PC-3 (cell line): Measurements from ENCODE around the gene CMTM5. TPM values are rescaled to one million over a fixed set of nuclear protein-coding genes. Genes with fewer than 3 reads are reported as not detected.

Experiments used
- ATAC-seq: fragments of 200-7000 bp; cut with Tn5 transposase; 2 replicates; pipeline ENCODE4 v1.9.1; 2020; ENCODE audit warnings: mild to moderate bottlenecking, moderate library complexity
- BruUV-seq: library from RNA; stranded (reverse); fragments of 400-500 nt; replicated peaks from 2 replicates; lab custom pipeline; 2021; lab: Mats Ljungman, UMichigan
- CTCF ChIA-PET: fragments of 300-600 bp; sonication (Branson Sonifier 250); formaldehyde crosslinking; loops from one replicate; lab custom pipeline; 2022; ENCODE audit warnings: antibody characterized with exemption; lab: Charles Lee
- POLR2A ChIA-PET: fragments of 300-600 bp; sonication (Branson Sonifier 250); formaldehyde crosslinking; loops from one replicate; lab custom pipeline; 2022; ENCODE audit warnings: antibody characterized with exemption; ENCODE audit not compliant: unreplicated experiment; lab: Charles Lee
- DNase-seq: peaks from one replicate; pipeline ENCODE4 v3.0.0-alpha.2; 2015
- H2AFZ ChIP-seq: fragments of 300-600 bp; sonication (generic); 2 replicates; pipeline ENCODE4 v1.6.0; 2016; ENCODE audit warnings: antibody characterized with exemption, low read length
- H3F3A ChIP-seq: fragments of 300-600 bp; sonication (generic); one replicate; pipeline ENCODE4 v1.6.0; 2017; ENCODE audit warnings: antibody characterized with exemption, low read length, control low read depth, mild to moderate bottlenecking; ENCODE audit not compliant: unreplicated experiment
- H3K27ac ChIP-seq: fragments of 300-600 bp; sonication (generic); 2 replicates; pipeline ENCODE4 v1.5.1; 2016; ENCODE audit warnings: mild to moderate bottlenecking, low read length
- H3K27me3 ChIP-seq: fragments of 300-600 bp; sonication (generic); 2 replicates; pipeline ENCODE4 v1.6.1; 2016; ENCODE audit warnings: low read length, mixed read lengths
- H3K36me3 ChIP-seq: fragments of 300-600 bp; sonication (generic); 2 replicates; pipeline ENCODE4 v1.6.1; 2016; ENCODE audit warnings: low read depth, mixed run types, low read length, mixed read lengths
- H3K4me1 ChIP-seq: fragments of 300-600 bp; sonication (generic); 2 replicates; pipeline ENCODE4 v1.5.1; 2016; ENCODE audit warnings: low read length; ENCODE audit not compliant: insufficient read depth
- H3K4me2 ChIP-seq: fragments of 300-600 bp; sonication (generic); 2 replicates; pipeline ENCODE4 v1.6.0; 2016; ENCODE audit warnings: low read length
- H3K4me3 ChIP-seq: fragments of 300-600 bp; sonication (generic); 2 replicates; pipeline ENCODE4 v1.5.1; 2016; ENCODE audit warnings: mild to moderate bottlenecking, low read length, mixed read lengths
- H3K79me2 ChIP-seq: fragments of 300-600 bp; sonication (generic); 2 replicates; pipeline ENCODE4 v1.6.1; 2017; ENCODE audit warnings: low read length, mixed read lengths
- H3K9ac ChIP-seq: fragments of 300-600 bp; sonication (generic); 2 replicates; pipeline ENCODE4 v1.6.0; 2016; ENCODE audit warnings: mild to moderate bottlenecking, low read length
- H3K9me2 ChIP-seq: fragments of 300-600 bp; sonication (generic); replicated peaks from 2 replicates; pipeline ENCODE4 v1.6.1; 2016; ENCODE audit warnings: mixed run types, low read length, mixed read lengths
- H3K9me3 ChIP-seq: fragments of 300-600 bp; sonication (generic); 2 replicates; pipeline ENCODE4 v1.6.1; 2016; ENCODE audit warnings: low read length, mixed read lengths
- H4K20me1 ChIP-seq: fragments of 300-600 bp; sonication (generic); 2 replicates; pipeline ENCODE4 v1.6.1; 2016; ENCODE audit warnings: low read length, mixed read lengths
- CTCF ChIP-seq: fragments of 300-600 bp; sonication (generic); conservative IDR thresholded peaks from 2 replicates; pipeline ENCODE4 v1.5.1; 2017; ENCODE audit warnings: antibody characterized with exemption, low read depth, mild to moderate bottlenecking, low read length
- EZH2 ChIP-seq: fragments of 300-600 bp; sonication (generic); IDR thresholded peaks from one replicate; pipeline ENCODE4 v1.6.1; 2017; ENCODE audit warnings: antibody characterized with exemption, mild to moderate bottlenecking, low read length; ENCODE audit not compliant: unreplicated experiment
- EZH2phosphoT487 ChIP-seq: fragments of 300-600 bp; sonication (generic); IDR thresholded peaks from 2 replicates; pipeline ENCODE4 v1.6.1; 2018; ENCODE audit warnings: mild to moderate bottlenecking, antibody characterized with exemption, low read length, borderline replicate concordance
- intact Hi-C: fragments of 100-400 bp; cut with micrococcal nuclease; formaldehyde crosslinking; loops from 2 replicates; pipeline ENCODE4 v1.9.0; 2023
- total RNA-seq: library from RNA; depleted of rRNA; stranded (reverse); fragments of >200 nt; gene quantifications from 2 replicates; pipeline ENCODE4 v1.2.3, GENCODE V29; 2014

The CMTM5 gene
- total RNA-seq, 1 experiment from 2014 or later: not detected

- no peaks in the 10 kb centered on the region for H3K4me1 ChIP-seq
- no peak overlapping the region for H2AFZ ChIP-seq
- no peak overlapping the region for H3K4me3 ChIP-seq
- no peaks in the 10 kb centered on the region for H4K20me1 ChIP-seq
- ATAC-seq (no peak), DNase-seq (no peak)
- H3K27ac ChIP-seq: no peak overlapping the region
- H3K9ac ChIP-seq: no peak overlapping the region
- CTCF ChIA-PET: no interaction called here
- no peaks in the 10 kb centered on the region for H3K79me2 ChIP-seq
- H3K4me2 ChIP-seq: no peak overlapping the region
- intact Hi-C loops: no loop called here
- H3F3A ChIP-seq: no peaks in the 10 kb centered on the region
- no TSS peak for BruUV-seq
- H3K27me3 ChIP-seq: peaks cover 59% of the 10 kb centered on the region
- TF ChIP-seq CTCF: no peak
- POLR2A ChIA-PET: no interaction called here
- H3K36me3 ChIP-seq: no peaks in the 10 kb centered on the region
- no peaks in the 10 kb centered on the region for H3K9me2 ChIP-seq
- H3K9me3 ChIP-seq: no peaks in the 10 kb centered on the region
Measured at GRCh38 chr14:23403908-23404307, 27.1 kb downstream of the CMTM5 start.

GRCh38 chr14:23404331-23404900 is 27.6 kb downstream of the CMTM5 start:
- H3K9me3 ChIP-seq: no peaks in the 10 kb centered on the region
- no TSS peak for BruUV-seq
- TF ChIP-seq EZH2 (no peak), EZH2phosphoT487 (no peak), CTCF (no peak)
- peaks cover 64% of the 10 kb centered on the region for H3K27me3 ChIP-seq
- no peaks in the 10 kb centered on the region for H3K9me2 ChIP-seq
- DNase-seq (no peak), ATAC-seq (no peak)
- H3K79me2 ChIP-seq: no peaks in the 10 kb centered on the region
- no peaks in the 10 kb centered on the region for H3F3A ChIP-seq
- no peak overlapping the region for H3K27ac ChIP-seq
- no peaks in the 10 kb centered on the region for H4K20me1 ChIP-seq
- intact Hi-C loops: no loop called here
- no peak overlapping the region for H3K4me2 ChIP-seq
- ChIA-PET CTCF (no interaction called here), POLR2A (no interaction called here)
- no peaks in the 10 kb centered on the region for H3K36me3 ChIP-seq
- H3K4me1 ChIP-seq: no peaks in the 10 kb centered on the region
- no peak overlapping the region for H2AFZ ChIP-seq
- no peak overlapping the region for H3K9ac ChIP-seq
- H3K4me3 ChIP-seq: no peak overlapping the region

GRCh38 chr14:23405096-23405495 is 28.2 kb downstream of the CMTM5 start:
- H3K9me2 ChIP-seq: no peaks in the 10 kb centered on the region
- no peaks in the 10 kb centered on the region for H4K20me1 ChIP-seq
- no peak overlapping the region for H3K4me3 ChIP-seq
- TF ChIP-seq EZH2: no peak
- TF ChIP-seq CTCF: no peak
- TF ChIP-seq EZH2phosphoT487: no peak
- POLR2A ChIA-PET: no interaction called here
- DNase-seq (no peak), ATAC-seq (no peak)
- H3K4me1 ChIP-seq: no peaks in the 10 kb centered on the region
- peaks cover 71% of the 10 kb centered on the region for H3K27me3 ChIP-seq
- no peak overlapping the region for H3K9ac ChIP-seq
- intact Hi-C loops: no loop called here
- H2AFZ ChIP-seq: no peak overlapping the region
- H3K79me2 ChIP-seq: no peaks in the 10 kb centered on the region
- no TSS peak for BruUV-seq
- CTCF ChIA-PET: no interaction called here
- no peak overlapping the region for H3K4me2 ChIP-seq
- no peak overlapping the region for H3K27ac ChIP-seq
- H3K9me3 ChIP-seq: no peaks in the 10 kb centered on the region
- H3F3A ChIP-seq: no peaks in the 10 kb centered on the region
- H3K36me3 ChIP-seq: no peaks in the 10 kb centered on the region
